HepG2 (cell line): ENCODE measurements around the gene CNTN5.

Experiments used
- EP300 ChIP-seq, 3 experiments: sonication (generic) in 1 of 3; formaldehyde crosslinking in 1 of 3; IDR thresholded peaks; 2 replicates each; pipeline versions ENCODE4 v1.5.1 to v1.6.1; 2011 to 2020; ENCODE audit warnings: low read depth in 2 of 3, low read length in 2 of 3, borderline replicate concordance in 1 of 3, improper control_type of control experiment in 1 of 3, mild to moderate bottlenecking in 1 of 3, missing genetic modification reagents in 1 of 3, moderate library complexity in 1 of 3
- MYNN ChIP-seq: sonication (generic); formaldehyde crosslinking; IDR thresholded peaks from 2 replicates; pipeline ENCODE4 v1.4.0; 2020; ENCODE audit warnings: mild to moderate bottlenecking, low read depth, missing genetic modification reagents
- ZNF138 ChIP-seq: sonication (generic); formaldehyde crosslinking; IDR thresholded peaks from 2 replicates; pipeline ENCODE4 v1.5.0; 2020; ENCODE audit warnings: mild to moderate bottlenecking, low read depth, missing genetic modification reagents
- TF ChIP-seq, protein P1 (sequence below): sonication (generic); formaldehyde crosslinking; IDR thresholded peaks from 2 replicates; pipeline ENCODE4 v1.5.0; 2020; ENCODE audit warnings: mild to moderate bottlenecking, missing genetic modification reagents, moderate library complexity
- TF ChIP-seq, protein P2 (sequence below): sonication (generic); formaldehyde crosslinking; IDR thresholded peaks from 2 replicates; pipeline ENCODE4 v1.4.0; 2020; ENCODE audit warnings: missing genetic modification reagents, borderline replicate concordance
- TF ChIP-seq, protein P3 (sequence below): IDR thresholded peaks from 2 replicates; pipeline ENCODE4 v1.6.1; 2016; ENCODE audit warnings: low read depth, missing genetic modification reagents, missing compliant biosample characterization

DNA sequence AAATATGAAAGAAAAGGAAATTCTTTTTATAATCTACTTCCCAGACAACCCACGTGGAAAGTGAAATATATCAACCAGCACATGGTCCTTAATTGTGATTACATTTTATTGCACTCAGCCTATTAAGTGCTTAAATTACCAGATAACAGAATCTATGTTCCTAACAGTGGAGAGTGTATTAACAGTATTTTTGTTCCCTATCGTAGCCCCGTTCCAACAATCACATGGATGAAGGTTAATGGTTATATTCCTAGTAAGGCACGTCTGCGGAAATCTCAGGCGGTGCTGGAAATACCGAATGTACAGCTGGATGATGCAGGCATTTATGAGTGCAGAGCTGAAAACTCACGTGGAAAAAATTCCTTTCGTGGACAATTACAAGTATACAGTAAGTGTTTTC, 1040.3 kb downstream of the CNTN5 start:
- TF ChIP-seq, protein P1, sequence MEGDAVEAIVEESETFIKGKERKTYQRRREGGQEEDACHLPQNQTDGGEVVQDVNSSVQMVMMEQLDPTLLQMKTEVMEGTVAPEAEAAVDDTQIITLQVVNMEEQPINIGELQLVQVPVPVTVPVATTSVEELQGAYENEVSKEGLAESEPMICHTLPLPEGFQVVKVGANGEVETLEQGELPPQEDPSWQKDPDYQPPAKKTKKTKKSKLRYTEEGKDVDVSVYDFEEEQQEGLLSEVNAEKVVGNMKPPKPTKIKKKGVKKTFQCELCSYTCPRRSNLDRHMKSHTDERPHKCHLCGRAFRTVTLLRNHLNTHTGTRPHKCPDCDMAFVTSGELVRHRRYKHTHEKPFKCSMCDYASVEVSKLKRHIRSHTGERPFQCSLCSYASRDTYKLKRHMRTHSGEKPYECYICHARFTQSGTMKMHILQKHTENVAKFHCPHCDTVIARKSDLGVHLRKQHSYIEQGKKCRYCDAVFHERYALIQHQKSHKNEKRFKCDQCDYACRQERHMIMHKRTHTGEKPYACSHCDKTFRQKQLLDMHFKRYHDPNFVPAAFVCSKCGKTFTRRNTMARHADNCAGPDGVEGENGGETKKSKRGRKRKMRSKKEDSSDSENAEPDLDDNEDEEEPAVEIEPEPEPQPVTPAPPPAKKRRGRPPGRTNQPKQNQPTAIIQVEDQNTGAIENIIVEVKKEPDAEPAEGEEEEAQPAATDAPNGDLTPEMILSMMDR (CRISPR knock-in tag) = no peak
- TF ChIP-seq ZNF138 (CRISPR knock-in tag) = no peak
- TF ChIP-seq, protein P2, sequence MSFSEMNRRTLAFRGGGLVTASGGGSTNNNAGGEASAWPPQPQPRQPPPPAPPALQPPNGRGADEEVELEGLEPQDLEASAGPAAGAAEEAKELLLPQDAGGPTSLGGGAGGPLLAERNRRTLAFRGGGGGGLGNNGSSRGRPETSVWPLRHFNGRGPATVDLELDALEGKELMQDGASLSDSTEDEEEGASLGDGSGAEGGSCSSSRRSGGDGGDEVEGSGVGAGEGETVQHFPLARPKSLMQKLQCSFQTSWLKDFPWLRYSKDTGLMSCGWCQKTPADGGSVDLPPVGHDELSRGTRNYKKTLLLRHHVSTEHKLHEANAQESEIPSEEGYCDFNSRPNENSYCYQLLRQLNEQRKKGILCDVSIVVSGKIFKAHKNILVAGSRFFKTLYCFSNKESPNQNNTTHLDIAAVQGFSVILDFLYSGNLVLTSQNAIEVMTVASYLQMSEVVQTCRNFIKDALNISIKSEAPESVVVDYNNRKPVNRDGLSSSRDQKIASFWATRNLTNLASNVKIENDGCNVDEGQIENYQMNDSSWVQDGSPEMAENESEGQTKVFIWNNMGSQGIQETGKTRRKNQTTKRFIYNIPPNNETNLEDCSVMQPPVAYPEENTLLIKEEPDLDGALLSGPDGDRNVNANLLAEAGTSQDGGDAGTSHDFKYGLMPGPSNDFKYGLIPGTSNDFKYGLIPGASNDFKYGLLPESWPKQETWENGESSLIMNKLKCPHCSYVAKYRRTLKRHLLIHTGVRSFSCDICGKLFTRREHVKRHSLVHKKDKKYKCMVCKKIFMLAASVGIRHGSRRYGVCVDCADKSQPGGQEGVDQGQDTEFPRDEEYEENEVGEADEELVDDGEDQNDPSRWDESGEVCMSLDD (CRISPR knock-in tag) = no peak
- TF ChIP-seq EP300 (IDR thresholded peaks at IDR 0.05; ENCODE audit: low read depth in 2 of 2, low read length in 2 of 2) = no peak
- no peak for TF ChIP-seq EP300 (CRISPR knock-in tag; IDR thresholded peaks at IDR 0.05; ENCODE audit: borderline replicate concordance)
- TF ChIP-seq, protein P3, sequence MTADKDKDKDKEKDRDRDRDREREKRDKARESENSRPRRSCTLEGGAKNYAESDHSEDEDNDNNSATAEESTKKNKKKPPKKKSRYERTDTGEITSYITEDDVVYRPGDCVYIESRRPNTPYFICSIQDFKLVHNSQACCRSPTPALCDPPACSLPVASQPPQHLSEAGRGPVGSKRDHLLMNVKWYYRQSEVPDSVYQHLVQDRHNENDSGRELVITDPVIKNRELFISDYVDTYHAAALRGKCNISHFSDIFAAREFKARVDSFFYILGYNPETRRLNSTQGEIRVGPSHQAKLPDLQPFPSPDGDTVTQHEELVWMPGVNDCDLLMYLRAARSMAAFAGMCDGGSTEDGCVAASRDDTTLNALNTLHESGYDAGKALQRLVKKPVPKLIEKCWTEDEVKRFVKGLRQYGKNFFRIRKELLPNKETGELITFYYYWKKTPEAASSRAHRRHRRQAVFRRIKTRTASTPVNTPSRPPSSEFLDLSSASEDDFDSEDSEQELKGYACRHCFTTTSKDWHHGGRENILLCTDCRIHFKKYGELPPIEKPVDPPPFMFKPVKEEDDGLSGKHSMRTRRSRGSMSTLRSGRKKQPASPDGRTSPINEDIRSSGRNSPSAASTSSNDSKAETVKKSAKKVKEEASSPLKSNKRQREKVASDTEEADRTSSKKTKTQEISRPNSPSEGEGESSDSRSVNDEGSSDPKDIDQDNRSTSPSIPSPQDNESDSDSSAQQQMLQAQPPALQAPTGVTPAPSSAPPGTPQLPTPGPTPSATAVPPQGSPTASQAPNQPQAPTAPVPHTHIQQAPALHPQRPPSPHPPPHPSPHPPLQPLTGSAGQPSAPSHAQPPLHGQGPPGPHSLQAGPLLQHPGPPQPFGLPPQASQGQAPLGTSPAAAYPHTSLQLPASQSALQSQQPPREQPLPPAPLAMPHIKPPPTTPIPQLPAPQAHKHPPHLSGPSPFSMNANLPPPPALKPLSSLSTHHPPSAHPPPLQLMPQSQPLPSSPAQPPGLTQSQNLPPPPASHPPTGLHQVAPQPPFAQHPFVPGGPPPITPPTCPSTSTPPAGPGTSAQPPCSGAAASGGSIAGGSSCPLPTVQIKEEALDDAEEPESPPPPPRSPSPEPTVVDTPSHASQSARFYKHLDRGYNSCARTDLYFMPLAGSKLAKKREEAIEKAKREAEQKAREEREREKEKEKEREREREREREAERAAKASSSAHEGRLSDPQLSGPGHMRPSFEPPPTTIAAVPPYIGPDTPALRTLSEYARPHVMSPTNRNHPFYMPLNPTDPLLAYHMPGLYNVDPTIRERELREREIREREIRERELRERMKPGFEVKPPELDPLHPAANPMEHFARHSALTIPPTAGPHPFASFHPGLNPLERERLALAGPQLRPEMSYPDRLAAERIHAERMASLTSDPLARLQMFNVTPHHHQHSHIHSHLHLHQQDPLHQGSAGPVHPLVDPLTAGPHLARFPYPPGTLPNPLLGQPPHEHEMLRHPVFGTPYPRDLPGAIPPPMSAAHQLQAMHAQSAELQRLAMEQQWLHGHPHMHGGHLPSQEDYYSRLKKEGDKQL = no peak
- TF ChIP-seq MYNN (CRISPR knock-in tag) = no peak
